ENCODE data around the gene SLC1A2.
"Not testable (repeated sequence)": the region's sequence is repeated elsewhere in the genome, so short reads cannot be mapped to it uniquely, and the experiment has no call there.

SLC1A2 gene

DNA sequence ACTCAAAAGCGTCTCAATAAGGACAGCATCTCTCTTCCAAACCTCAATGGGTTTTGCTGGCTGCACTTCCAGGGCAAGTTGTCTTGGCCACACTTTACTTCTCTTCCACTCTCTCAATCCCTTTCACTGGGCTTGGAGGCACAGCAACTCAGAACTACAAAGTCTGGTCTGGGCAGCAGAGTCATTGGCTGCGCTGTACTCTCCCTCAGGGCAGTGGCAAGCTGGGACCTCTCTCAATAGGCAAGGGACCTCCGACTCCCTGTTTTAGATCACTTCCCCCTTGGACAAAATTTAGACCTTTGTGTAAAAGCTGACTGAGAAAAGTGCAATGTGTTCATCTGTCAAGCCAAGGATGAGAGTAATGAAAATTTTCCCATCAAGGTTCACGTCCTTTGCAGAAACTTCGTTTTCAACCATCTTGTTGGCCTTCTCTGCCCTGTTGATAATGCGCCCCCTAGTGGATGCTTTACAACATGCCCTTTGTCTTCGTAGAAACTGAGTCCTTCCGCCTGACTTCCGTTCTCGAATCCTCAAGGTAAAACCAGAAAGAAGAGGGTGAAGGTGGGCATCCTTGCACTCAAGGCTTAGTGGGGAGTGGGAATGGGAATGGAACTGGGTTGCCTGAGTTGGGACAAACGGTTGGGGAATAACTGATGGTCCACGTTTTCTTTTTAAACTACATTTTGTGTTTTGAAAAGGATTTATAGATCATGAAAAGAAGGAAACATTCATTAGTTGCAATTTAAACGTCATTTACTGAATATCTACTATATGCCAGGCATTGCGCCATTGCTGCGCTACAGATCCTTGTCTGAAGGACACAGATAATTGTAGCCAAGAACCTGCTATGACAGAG is 181.3 kb downstream of the SLC1A2 start:
- H3K27ac ChIP-seq = peak overlapping the region in 9 of 21 experiments; percentile 1 to 81 (median 56)
- no peak overlapping the region for H3K4me3 ChIP-seq

DNA sequence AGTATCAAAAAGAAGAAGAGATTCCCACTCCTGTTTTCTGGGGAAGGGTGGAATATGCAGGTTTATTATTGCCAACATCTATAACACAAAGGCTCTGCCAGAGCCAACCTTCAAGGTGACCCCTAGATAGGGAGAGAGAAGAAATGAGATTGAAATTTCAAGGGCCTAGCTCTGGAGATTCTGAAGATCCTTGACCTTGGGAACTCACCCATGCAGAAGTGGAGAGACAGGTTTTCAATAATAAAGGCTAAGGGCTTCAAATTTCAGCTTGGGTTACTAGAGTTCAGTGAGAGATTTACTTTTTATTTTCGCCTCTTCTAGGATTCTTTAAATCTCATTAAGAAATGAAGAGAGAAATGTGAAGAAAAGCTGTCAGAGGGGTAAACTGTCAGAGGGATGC is 182.0 kb downstream of the SLC1A2 start:
- Histone ChIP-seq H3K4me3 (no peak overlapping the region), H3K27ac (peak overlapping the region in 16 of 21 experiments; percentile 42 to 81 (median 62))

DNA sequence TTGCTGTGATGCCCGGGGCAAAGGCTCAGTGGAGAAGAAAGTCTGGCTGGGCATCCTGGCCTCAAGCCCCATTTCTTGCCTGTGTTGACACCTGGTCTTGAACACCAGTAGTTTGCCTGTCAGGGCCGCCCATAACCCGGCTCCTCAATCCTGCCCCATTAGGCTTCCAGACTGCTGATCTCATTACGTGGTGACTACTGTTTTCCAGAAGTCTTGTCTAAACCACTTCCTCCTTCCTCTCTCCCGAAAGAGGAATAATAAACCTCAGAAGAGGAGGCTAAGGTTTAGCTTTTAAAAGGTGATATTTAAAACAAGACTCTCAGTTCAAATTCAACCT is 182.7 kb downstream of the SLC1A2 start:
- no peak overlapping the region for H3K4me3 ChIP-seq
- H3K27ac ChIP-seq = peak overlapping the region in 19 of 21 experiments; percentile 31 to 81 (median 65)

DNA sequence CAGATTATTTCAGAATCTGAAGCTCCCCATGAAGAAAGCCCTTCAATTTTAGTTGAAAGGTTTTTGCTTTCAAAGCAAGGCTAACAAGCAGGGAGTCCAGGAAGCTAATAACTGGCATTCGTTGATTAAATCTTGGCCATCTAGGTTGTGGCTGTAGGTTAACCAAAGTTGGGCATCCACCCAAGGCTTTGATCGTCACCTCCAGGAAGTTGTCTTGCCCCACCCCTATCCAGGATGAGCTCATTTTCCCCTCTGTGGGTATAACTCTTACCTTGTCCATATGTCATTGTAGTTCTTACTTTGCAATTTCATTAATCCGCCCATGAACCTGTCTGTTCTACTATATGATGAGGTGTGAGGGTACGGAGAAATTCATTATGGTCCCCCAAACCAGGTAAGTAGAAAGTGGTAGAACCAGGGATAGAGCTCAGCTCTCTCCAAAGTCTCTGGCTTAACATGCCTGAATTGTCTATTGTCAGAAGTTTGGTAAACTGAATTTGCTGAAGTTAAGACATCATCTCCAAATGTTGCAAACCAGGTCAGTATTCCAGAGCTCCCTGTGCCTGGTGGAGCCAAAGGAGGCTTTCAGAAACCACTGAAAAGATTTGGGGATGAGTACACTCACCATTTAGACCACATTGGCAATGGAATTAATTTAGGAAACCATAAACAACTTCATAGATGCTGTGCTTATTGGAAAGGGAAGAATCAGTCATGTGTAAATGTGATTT is 183.3 kb downstream of the SLC1A2 start:
- peak overlapping the region in 20 of 21 experiments; percentile 0 to 81 (median 64) for H3K27ac ChIP-seq
- no peak overlapping the region for H3K4me3 ChIP-seq

GRCh38 chr11:35235498-35235897 is 183.9 kb downstream of the SLC1A2 start:
- no peak overlapping the region for H3K4me3 ChIP-seq
- peak overlapping the region in 16 of 21 experiments; percentile 0 to 78 (median 64) for H3K27ac ChIP-seq

GRCh38 chr11:35235157-35235468 is 184.2 kb downstream of the SLC1A2 start:
- peak overlapping the region in 9 of 21 experiments; percentile 52 to 78 (median 65) for H3K27ac ChIP-seq
- no peak overlapping the region for H3K4me3 ChIP-seq

DNA sequence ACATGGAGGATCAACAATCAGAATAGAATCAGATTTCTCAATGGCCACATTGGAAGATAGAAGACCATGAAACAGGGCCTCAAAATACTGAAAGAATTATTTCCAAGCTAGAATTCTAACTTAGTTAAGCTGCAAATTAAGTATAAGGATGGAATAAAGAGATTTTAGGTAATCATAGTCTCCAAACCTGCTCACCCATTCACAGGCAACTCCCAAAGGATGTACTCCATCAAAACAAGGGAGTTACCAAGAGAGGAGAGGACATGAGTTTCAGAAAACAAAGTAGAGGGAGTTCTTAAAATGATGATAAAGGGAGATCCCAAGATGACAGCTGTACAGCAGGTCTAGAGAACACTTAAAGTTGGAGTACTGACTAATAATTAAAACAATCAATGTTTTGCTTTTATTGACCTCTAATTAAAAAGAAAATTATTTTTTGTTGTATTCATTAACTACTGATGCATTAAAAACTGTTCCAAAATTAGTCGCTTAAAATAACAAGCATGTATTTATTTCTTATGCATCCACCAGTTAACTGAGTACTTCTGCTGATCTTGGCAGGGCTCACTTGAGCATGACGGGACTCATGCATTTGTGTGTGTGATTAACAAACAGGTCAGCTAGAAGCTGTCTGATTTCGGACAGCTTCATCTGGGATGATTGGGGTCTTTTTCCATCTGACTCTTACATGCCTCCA is 184.8 kb downstream of the SLC1A2 start:
- Histone ChIP-seq H3K4me3 (no peak overlapping the region), H3K27ac (peak overlapping the region in 4 of 21 experiments; percentile 7 to 78 (median 70))

GRCh38 chr11:35233518-35233917 is 185.8 kb downstream of the SLC1A2 start:
- Histone ChIP-seq H3K27ac (peak overlapping the region in 6 of 21 experiments; percentile 3 to 40 (median 13)), H3K4me3 (no peak overlapping the region)

DNA sequence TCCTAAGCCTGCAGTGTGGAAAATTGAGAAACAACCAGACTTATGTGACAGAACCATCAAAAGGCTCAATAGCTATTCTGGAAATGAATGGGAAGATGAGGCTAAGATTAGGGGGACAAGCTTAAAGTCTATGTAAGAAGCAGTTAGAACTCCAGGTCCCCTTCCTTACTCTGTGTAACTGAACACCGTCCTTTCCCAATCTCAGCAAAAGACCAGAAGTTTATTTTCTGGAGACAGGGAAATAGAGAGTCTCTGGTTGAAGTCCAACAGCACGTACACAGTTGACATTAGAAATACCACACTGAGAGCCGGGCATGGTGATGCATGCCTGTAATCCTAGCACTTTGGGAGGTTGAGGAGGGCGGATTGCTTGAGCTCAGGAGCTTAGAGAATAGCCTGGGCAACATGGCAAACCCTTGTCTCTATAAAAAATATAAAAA is 186.4 kb downstream of the SLC1A2 start:
- peak overlapping the region in 5 of 21 experiments; percentile 3 to 55 (median 35) for H3K27ac ChIP-seq

GRCh38 chr11:35231076-35231860 is 188.1 kb downstream of the SLC1A2 start:
- Histone ChIP-seq H3K27ac (peak overlapping the region in 3 of 21 experiments; percentile 6 to 34 (median 6)), H3K4me3 (no peak overlapping the region)

More for the DNA sequence above, 186.4 kb downstream of the SLC1A2 start:
- H3K4me3 ChIP-seq = no peak overlapping the region

GRCh38 chr11:35230388-35230787 is 189.0 kb downstream of the SLC1A2 start:
- peak overlapping the region in 1 of 21 experiments; percentile 34 for H3K27ac ChIP-seq
- no peak overlapping the region for H3K4me3 ChIP-seq

- H3K27ac ChIP-seq = peak overlapping the region in 7 of 21 experiments; percentile 1 to 65 (median 23)
- H3K4me3 ChIP-seq = no peak overlapping the region
These were observed 191.0 kb downstream of the SLC1A2 start for GRCh38 chr11:35228328-35228725.

DNA sequence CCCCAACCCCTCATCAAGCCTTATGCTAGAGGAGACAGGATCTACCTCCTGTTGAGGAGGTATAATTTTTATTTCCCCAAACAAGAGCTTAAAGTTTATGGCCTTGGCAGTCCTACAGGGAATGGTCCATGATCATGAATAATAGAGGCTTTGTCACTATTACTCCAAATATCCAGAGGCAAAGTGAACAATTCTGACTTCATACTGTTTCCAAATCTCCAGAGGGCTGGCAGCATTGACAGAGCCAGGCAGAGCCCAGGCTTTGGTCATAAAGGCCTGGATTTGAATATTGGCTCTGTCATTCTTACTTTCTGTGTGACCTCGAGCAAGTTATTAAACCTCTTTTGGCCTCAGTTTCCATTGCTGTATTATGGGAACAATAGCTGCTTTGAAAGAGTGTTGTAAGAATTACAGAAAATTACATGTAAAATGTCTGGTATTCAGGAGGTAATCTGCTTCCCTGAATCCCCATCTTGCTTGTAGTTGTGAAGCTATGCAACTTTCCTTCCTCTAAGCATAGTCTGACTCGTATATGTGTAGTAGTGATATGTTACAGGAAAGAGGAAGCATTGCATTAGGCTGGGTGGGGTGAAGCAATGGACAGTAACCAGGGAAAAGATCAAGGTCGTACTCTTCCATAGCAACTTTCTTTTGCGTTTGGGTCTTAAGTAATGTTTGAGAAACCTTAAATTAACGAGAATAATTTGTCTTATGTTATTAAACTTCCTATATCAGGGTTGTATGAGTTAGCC is 191.6 kb downstream of the SLC1A2 start:
- no peak overlapping the region for H3K4me3 ChIP-seq
- H3K27ac ChIP-seq = peak overlapping the region in 14 of 21 experiments; percentile 1 to 66 (median 31)

GRCh38 chr11:35226756-35227155 is 192.6 kb downstream of the SLC1A2 start:
- peak overlapping the region in 11 of 21 experiments; percentile 1 to 66 (median 32) for H3K27ac ChIP-seq

DNA sequence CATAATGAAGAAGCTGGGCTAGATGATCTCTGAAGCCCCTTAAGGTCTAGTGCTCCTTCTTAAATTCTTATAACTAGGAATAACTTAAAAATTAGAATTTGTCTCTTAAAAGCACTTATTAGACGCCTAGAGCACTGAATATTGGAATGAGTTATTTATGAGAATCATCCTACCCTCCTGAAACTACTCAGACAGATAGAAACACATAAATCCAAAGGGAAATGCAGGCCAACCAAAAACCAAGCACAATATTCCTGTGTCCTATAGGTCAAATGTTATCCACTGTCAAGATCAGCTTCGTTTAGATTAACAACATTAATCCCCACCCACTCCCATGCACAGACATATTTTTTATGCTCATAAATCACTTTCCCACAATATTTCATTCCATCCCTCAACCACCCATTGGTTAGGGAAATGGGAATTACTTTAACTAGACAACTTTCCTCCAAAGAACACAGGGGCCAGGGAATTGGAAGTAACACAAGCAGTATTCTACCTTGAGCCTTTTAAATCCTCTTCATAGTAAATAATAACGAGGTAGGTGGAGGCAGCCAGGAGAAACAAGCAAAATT is 193.3 kb downstream of the SLC1A2 start:
- H3K27ac ChIP-seq = peak overlapping the region in 4 of 21 experiments; percentile 1 to 54 (median 11)
- no peak overlapping the region for H3K4me3 ChIP-seq

More at GRCh38 chr11:35226756-35227155, 192.6 kb downstream of the SLC1A2 start:
- H3K4me3 ChIP-seq = not testable (repeated sequence)

DNA sequence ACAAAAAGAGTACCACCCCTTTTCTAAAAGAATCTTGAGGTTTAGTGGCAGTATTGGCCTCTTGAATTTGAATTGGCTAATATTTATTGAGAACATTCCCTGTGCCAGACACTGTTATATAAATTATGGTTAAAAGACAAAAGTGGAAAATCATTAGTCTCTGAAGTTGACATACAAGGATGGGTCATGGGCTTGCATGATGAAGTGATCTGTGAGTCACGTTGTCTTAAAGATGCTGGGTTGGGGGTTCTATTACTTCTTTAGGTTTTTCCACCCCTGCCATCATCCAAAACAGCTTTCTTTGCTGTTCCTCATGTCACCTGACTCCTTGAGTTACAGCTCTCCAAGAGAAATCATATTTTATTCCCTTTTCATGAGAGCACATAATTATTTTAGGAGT is 195.4 kb downstream of the SLC1A2 start:
- no peak overlapping the region for H3K4me3 ChIP-seq
- peak overlapping the region in 9 of 21 experiments; percentile 2 to 75 (median 21) for H3K27ac ChIP-seq

DNA sequence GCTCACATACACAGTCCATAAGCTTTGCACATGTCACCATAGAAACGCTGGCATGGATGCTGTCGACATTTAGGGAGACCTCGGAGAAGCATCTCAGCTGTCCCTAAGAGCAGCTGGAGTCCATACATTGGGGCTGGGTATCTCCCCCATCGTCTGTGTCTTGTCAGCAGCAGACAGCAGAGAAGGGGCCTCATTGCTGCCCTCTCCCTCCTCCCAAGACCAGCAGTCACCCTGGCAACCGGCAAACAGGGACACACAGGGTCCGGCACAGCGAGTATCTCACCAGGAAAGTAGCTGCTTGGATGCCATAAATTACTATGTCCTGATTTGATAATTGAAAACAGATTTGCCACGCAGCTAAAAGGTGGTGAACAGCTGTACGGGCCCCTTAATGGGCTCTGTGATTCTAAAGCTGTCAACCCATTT is 196.0 kb downstream of the SLC1A2 start:
- Histone ChIP-seq H3K27ac (peak overlapping the region in 12 of 21 experiments; percentile 2 to 75 (median 34)), H3K4me3 (no peak overlapping the region)

DNA sequence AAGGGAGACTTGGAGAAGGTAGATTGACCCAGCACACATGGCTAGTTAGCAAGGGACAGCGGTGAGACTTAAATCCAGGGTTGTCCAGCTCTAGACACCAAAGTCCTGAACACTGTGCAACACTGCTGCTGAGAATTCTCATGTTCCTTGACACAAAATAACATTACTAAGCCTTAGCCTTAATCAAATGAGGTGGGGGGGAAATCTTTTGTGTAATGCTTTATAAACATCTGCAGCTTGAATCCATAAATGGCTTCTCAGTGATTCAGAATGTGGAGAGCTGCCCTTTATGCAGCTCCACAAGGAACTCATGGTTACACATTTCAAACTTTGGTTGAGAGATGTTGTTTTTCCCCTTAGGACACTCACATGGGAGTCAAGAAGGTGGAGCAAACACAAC is 200.4 kb downstream of the SLC1A2 start:
- no peak overlapping the region for H3K4me3 ChIP-seq
- H3K27ac ChIP-seq = peak overlapping the region in 10 of 21 experiments; percentile 11 to 77 (median 42)
